Measurements from ENCODE around the gene MFSD12. TPM values are rescaled to one million over a fixed set of nuclear protein-coding genes. Genes with fewer than 3 reads are reported as not detected.
A peak's percentile ranks its signal among the peaks of the same experiment; 100 is the strongest.
"Not testable (repeated sequence)": the region's sequence is repeated elsewhere in the genome, so short reads cannot be mapped to it uniquely, and the experiment has no call there.

The MFSD12 gene
- total RNA-seq, 1 donor from 2014 or later, result 181 TPM

GRCh38 chr19:3572132-3572854 lies 14.9 kb upstream of the MFSD12 start:
- no peaks in the 10 kb centered on the region for H3K9me3 ChIP-seq (ENCODE audit: insufficient read depth, low read depth, low read length)
- peaks cover 18% of the 10 kb centered on the region for H4K20me1 ChIP-seq (ENCODE audit: insufficient read depth, low read length)
- peaks cover 6% of the 10 kb centered on the region for H3K79me2 ChIP-seq (ENCODE audit: insufficient read depth, low read length)
- peak overlapping the region; percentile 93 for H3K4me2 ChIP-seq (ENCODE audit: low read length)
- H3K27ac ChIP-seq (ENCODE audit: low read depth, low read length), result peak overlapping the region; percentile 42
- Mint-ChIP-seq H3K4me1 (ENCODE audit: low read depth, unreplicated experiment) (peaks cover 4% of the 10 kb centered on the region), H3K4me3 (ENCODE audit: unreplicated experiment) (peak overlapping the region; percentile 80), H3K9me3 (ENCODE audit: unreplicated experiment) (peaks cover 2% of the 10 kb centered on the region), H3K27me3 (ENCODE audit: low read depth, unreplicated experiment) (peaks cover 7% of the 10 kb centered on the region), H3K27ac (ENCODE audit: unreplicated experiment) (no peak overlapping the region), H3K36me3 (ENCODE audit: low read depth, unreplicated experiment) (peaks cover 10% of the 10 kb centered on the region)
- TF ChIP-seq EZH2 (IDR thresholded peaks at IDR 0.05; ENCODE audit: insufficient read depth, low read length), result no peak
- no peak for TF ChIP-seq CTCF (IDR thresholded peaks at IDR 0.05; ENCODE audit: insufficient read depth, low read depth, low read length)
- H3K27me3 ChIP-seq (ENCODE audit: insufficient read depth, low read length), result no peaks in the 10 kb centered on the region
- peak overlapping the region; percentile 82 for H3K9ac ChIP-seq (ENCODE audit: low read length)
- no peak for FAIRE-seq
- H3K4me1 ChIP-seq (ENCODE audit: insufficient read depth, low read length), result peaks cover 12% of the 10 kb centered on the region
- peak overlapping the region; percentile 83 for H2AFZ ChIP-seq (ENCODE audit: low read depth, low read length)
- peak overlapping the region; percentile 74 for H3K4me3 ChIP-seq (ENCODE audit: insufficient read depth, low read depth, low read length)
- H3K36me3 ChIP-seq (ENCODE audit: insufficient read depth, low read length), result peaks cover 3% of the 10 kb centered on the region
- peak; percentile 99 for DNase-seq (ENCODE audit: low read depth)

GRCh38 chr19:3570606-3571011 lies 13.2 kb upstream of the MFSD12 start:
- Histone ChIP-seq H2AFZ (ENCODE audit: low read depth, low read length) (no peak overlapping the region), H3K4me2 (ENCODE audit: low read length) (no peak overlapping the region), H3K36me3 (ENCODE audit: insufficient read depth, low read length) (no peaks in the 10 kb centered on the region), H3K4me1 (ENCODE audit: insufficient read depth, low read length) (peaks cover 5% of the 10 kb centered on the region), H4K20me1 (ENCODE audit: insufficient read depth, low read length) (peaks cover 13% of the 10 kb centered on the region), H3K79me2 (ENCODE audit: insufficient read depth, low read length) (peaks cover 6% of the 10 kb centered on the region), H3K9me3 (ENCODE audit: insufficient read depth, low read depth, low read length) (no peaks in the 10 kb centered on the region), H3K9ac (ENCODE audit: low read length) (no peak overlapping the region), H3K27me3 (ENCODE audit: insufficient read depth, low read length) (no peaks in the 10 kb centered on the region), H3K27ac (ENCODE audit: low read depth, low read length) (no peak overlapping the region), H3K4me3 (ENCODE audit: insufficient read depth, low read depth, low read length) (no peak overlapping the region)
- DNase-seq (ENCODE audit: low read depth), result no peak
- no peak overlapping the region for H3K27ac Mint-ChIP-seq (ENCODE audit: unreplicated experiment)
- FAIRE-seq, result no peak
- peaks cover 4% of the 10 kb centered on the region for H3K4me1 Mint-ChIP-seq (ENCODE audit: low read depth, unreplicated experiment)
- H3K9me3 Mint-ChIP-seq (ENCODE audit: unreplicated experiment), result peaks cover 2% of the 10 kb centered on the region
- peaks cover 11% of the 10 kb centered on the region for H3K36me3 Mint-ChIP-seq (ENCODE audit: low read depth, unreplicated experiment)
- H3K27me3 Mint-ChIP-seq (ENCODE audit: low read depth, unreplicated experiment), result peaks cover 7% of the 10 kb centered on the region
- no peak overlapping the region for H3K4me3 Mint-ChIP-seq (ENCODE audit: unreplicated experiment)
- TF ChIP-seq EZH2 (IDR thresholded peaks at IDR 0.05; ENCODE audit: insufficient read depth, low read length), result no peak
- no peak for TF ChIP-seq CTCF (IDR thresholded peaks at IDR 0.05; ENCODE audit: insufficient read depth, low read depth, low read length)

- H3K27me3 ChIP-seq (ENCODE audit: insufficient read depth, low read length); H3K4me1 Mint-ChIP-seq (ENCODE audit: low read depth, unreplicated experiment); H3K4me2 ChIP-seq (ENCODE audit: low read length); H3K9me3 Mint-ChIP-seq (ENCODE audit: unreplicated experiment); H3K27ac Mint-ChIP-seq (ENCODE audit: unreplicated experiment); H3K9ac ChIP-seq (ENCODE audit: low read length); H2AFZ ChIP-seq (ENCODE audit: low read depth, low read length); H3K36me3 Mint-ChIP-seq (ENCODE audit: low read depth, unreplicated experiment); H3K4me3 ChIP-seq (ENCODE audit: insufficient read depth, low read depth, low read length); H3K27ac ChIP-seq (ENCODE audit: low read depth, low read length); H3K36me3 ChIP-seq (ENCODE audit: insufficient read depth, low read length); H3K27me3 Mint-ChIP-seq (ENCODE audit: low read depth, unreplicated experiment); H3K4me3 Mint-ChIP-seq (ENCODE audit: unreplicated experiment); H4K20me1 ChIP-seq (ENCODE audit: insufficient read depth, low read length); H3K9me3 ChIP-seq (ENCODE audit: insufficient read depth, low read depth, low read length); H3K4me1 ChIP-seq (ENCODE audit: insufficient read depth, low read length); DNase-seq (ENCODE audit: low read depth); FAIRE-seq; H3K79me2 ChIP-seq (ENCODE audit: insufficient read depth, low read length): not testable (repeated sequence)
Observed at GRCh38 chr19:3570042-3570441, 12.7 kb upstream of the MFSD12 start.

Data from astrocyte (in vitro differentiated cells and primary cell).